ENCODE data around the gene PLCB1. TPM values are rescaled to one million over a fixed set of nuclear protein-coding genes. Genes with fewer than 3 reads are reported as not detected.

Gene PLCB1
- total and polyA plus RNA-seq, 2 donors (not counting 3 experiments of a cell fraction or from before 2014, with no cell fraction given): 10.2 to 53.4 TPM

DNA sequence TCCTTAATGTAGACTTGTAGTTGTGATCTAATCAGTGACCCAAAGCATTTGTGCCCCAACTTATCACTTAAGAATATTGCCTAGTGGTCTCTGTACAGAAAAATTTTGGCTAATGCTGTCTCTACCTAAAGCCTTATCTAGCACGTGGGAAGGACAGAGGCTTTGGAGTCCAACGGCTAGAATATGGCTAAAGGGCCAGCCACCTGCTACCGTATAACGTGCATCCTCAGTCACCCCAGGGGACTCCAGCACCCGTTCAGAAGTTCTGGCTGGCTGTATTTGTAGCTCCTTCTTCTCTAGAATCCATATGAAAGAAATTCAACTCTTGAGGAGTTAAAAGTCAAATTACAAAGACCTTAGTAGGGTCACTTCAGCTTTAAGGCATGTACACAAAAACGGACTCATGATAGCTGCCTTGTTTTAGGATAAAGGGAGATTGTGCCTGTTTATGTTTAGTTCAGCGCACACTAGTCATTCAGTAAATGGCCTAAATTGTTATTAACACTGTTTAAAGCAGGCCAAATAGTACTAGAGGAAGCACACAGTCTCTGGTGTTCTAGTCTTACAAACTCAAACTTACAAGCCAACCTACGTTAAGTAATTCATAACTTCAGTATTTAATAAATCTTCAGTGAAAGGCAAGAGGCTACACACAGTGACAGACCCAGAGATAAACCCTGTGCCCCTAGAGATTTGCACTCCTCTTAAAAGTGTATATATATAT is 529.3 kb downstream of the PLCB1 start:
- H3K36me3 ChIP-seq (ENCODE audit: control insufficient read depth in 2 of 2, extremely low read depth in 1 of 2, insufficient read depth in 2 of 2, low read length in 2 of 2): no peaks in the 10 kb centered on the region
- ChIA-PET CTCF (no interaction called here), POLR2A (no interaction called here)
- intact Hi-C loops (cut with micrococcal nuclease) (no loop called here), dilution Hi-C loops (cut with MboI; ENCODE audit: extremely low pct_ligation_motif_present, low sequenced_read_pairs) (no loop called here)
- H3K9me1 ChIP-seq (replicated peaks; ENCODE audit: control insufficient read depth, extremely low read depth, insufficient read depth, low read length): no peaks in the 10 kb centered on the region
- H3K9me3 ChIP-seq (replicated peaks; ENCODE audit: control insufficient read depth, insufficient read depth, low read length): no peaks in the 10 kb centered on the region
- H3K79me2 ChIP-seq (ENCODE audit: control insufficient read depth, insufficient read depth, low read length): no peaks in the 10 kb centered on the region
- no peak overlapping the region for H3K4me3 ChIP-seq (replicated peaks in 1 of 3; ENCODE audit: insufficient read depth in 1 of 3, low read depth in 1 of 3, low read length in 3 of 3)
- H3K9ac ChIP-seq (replicated peaks; ENCODE audit: extremely low read depth, insufficient read depth, low read length): no peak overlapping the region
- no peak overlapping the region for H3K27ac ChIP-seq (ENCODE audit: insufficient read depth, low read depth, low read length)
- H2AFZ ChIP-seq (ENCODE audit: low read depth, low read length): no peak overlapping the region
- H3K4me1 ChIP-seq (ENCODE audit: control insufficient read depth, extremely low read depth, insufficient read depth, low read length): peaks cover 9% of the 10 kb centered on the region
- no TSS peak for BruUV-seq (replicated peaks)
- no peak for TF ChIP-seq FOS (IDR thresholded peaks at IDR 0.05; ENCODE audit: borderline replicate concordance, insufficient read depth, low read length)
- no peak for TF ChIP-seq POLR2AphosphoS5 (IDR thresholded peaks at IDR 0.05; ENCODE audit: insufficient read depth, low read depth, low read length)
- TF ChIP-seq, protein P1, sequence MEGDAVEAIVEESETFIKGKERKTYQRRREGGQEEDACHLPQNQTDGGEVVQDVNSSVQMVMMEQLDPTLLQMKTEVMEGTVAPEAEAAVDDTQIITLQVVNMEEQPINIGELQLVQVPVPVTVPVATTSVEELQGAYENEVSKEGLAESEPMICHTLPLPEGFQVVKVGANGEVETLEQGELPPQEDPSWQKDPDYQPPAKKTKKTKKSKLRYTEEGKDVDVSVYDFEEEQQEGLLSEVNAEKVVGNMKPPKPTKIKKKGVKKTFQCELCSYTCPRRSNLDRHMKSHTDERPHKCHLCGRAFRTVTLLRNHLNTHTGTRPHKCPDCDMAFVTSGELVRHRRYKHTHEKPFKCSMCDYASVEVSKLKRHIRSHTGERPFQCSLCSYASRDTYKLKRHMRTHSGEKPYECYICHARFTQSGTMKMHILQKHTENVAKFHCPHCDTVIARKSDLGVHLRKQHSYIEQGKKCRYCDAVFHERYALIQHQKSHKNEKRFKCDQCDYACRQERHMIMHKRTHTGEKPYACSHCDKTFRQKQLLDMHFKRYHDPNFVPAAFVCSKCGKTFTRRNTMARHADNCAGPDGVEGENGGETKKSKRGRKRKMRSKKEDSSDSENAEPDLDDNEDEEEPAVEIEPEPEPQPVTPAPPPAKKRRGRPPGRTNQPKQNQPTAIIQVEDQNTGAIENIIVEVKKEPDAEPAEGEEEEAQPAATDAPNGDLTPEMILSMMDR (IDR thresholded peaks at IDR 0.05; ENCODE audit: extremely low read depth in 1 of 2, insufficient read depth in 1 of 2, low read depth in 1 of 2, low read length in 2 of 2): no peak
- TF ChIP-seq, protein P2, sequence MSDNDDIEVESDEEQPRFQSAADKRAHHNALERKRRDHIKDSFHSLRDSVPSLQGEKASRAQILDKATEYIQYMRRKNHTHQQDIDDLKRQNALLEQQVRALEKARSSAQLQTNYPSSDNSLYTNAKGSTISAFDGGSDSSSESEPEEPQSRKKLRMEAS (IDR thresholded peaks at IDR 0.05; ENCODE audit: insufficient read depth, insufficient read length): no peak
- no peak for TF ChIP-seq MYC (IDR thresholded peaks at IDR 0.05; ENCODE audit: low read depth, low read length)
- TF ChIP-seq GATA2 (IDR thresholded peaks at IDR 0.05; ENCODE audit: insufficient read depth, insufficient read length, low read depth, low read length): no peak
- no peak for TF ChIP-seq EZH2 (IDR thresholded peaks at IDR 0.05; ENCODE audit: borderline replicate concordance, low read depth, low read length, severe bottlenecking)
- TF ChIP-seq POLR2A (IDR thresholded peaks at IDR 0.05; ENCODE audit: low read depth, low read length): no peak
- TF ChIP-seq JUN (IDR thresholded peaks at IDR 0.05; ENCODE audit: borderline replicate concordance, insufficient read depth, insufficient read length, low read depth): no peak
- H4K20me1 ChIP-seq (replicated peaks; ENCODE audit: control insufficient read depth, extremely low read depth, insufficient read depth, low read length): no peaks in the 10 kb centered on the region
- no peaks in the 10 kb centered on the region for H3K27me3 ChIP-seq (ENCODE audit: control insufficient read depth in 2 of 2, insufficient read depth in 2 of 2, low read length in 2 of 2)
- no peak for DNase-seq (ENCODE audit: low read depth, low spot score)
- no peak overlapping the region for H3K4me2 ChIP-seq (ENCODE audit: insufficient read depth, low read length)
- no peak for FAIRE-seq
